ENCODE measurements around the gene NFS1.

GRCh38 chr20:35629427-35630145 lies 69.6 kb downstream of the NFS1 start:
- TF ChIP-seq RAD21 (IDR thresholded peaks at IDR 0.05; ENCODE audit: low read length) (no peak), CTCF (conservative IDR thresholded peaks at IDR 0.05; ENCODE audit: low read depth, low read length) (no peak), POLR2A (IDR thresholded peaks at IDR 0.05; ENCODE audit: low read depth, low read length) (no peak)
